Astrocyte of the spinal cord (primary cell): ENCODE measurements around the gene EEFSEC.

Source experiments
- DNase-seq: peaks from one replicate; pipeline ENCODE4 v3.0.0; 2011; ENCODE audit warnings: low read depth, low spot score
- H3K4me3 ChIP-seq: 2 replicates; pipeline ENCODE4 v1.5.1; 2011; ENCODE audit warnings: low read depth, mild to moderate bottlenecking, low read length, moderate library complexity
- CTCF ChIP-seq: IDR thresholded peaks from 2 replicates; pipeline ENCODE4 v1.5.1; 2012; ENCODE audit warnings: low read depth, mild to moderate bottlenecking, low read length, inconsistent platforms
- in situ Hi-C: cut with HindIII; loops from 2 replicates; pipeline ENCODE4 v1.10.0; 2017; ENCODE audit warnings: low sequenced_read_pairs

EEFSEC gene

GRCh38 chr3:128247666-128248409 is 94.6 kb downstream of the EEFSEC start:
- no peak for DNase-seq
- H3K4me3 ChIP-seq, result no peak overlapping the region
- no peak for TF ChIP-seq CTCF
- in situ Hi-C loops, result no loop called here

- no peak for DNase-seq
- in situ Hi-C loops, result no loop called here
- H3K4me3 ChIP-seq, result no peak overlapping the region
- no peak for TF ChIP-seq CTCF
Observed at GRCh38 chr3:128252083-128252482, 98.8 kb downstream of the EEFSEC start.

GRCh38 chr3:128253150-128253549 is 99.9 kb downstream of the EEFSEC start:
- in situ Hi-C loops, result no loop called here
- no peak for DNase-seq

GRCh38 chr3:128254066-128254590 is 100.8 kb downstream of the EEFSEC start:
- DNase-seq, result no peak
- no peak for TF ChIP-seq CTCF
- H3K4me3 ChIP-seq, result no peak overlapping the region
- in situ Hi-C loops, result no loop called here

More at GRCh38 chr3:128253150-128253549, 99.9 kb downstream of the EEFSEC start:
- no peak for TF ChIP-seq CTCF
- no peak overlapping the region for H3K4me3 ChIP-seq

GRCh38 chr3:128254967-128255366 is 101.7 kb downstream of the EEFSEC start:
- in situ Hi-C loops, result no loop called here
- H3K4me3 ChIP-seq, result no peak overlapping the region
- TF ChIP-seq CTCF, result no peak
- DNase-seq, result no peak

- no peak for TF ChIP-seq CTCF
- DNase-seq, result no peak
- H3K4me3 ChIP-seq, result no peak overlapping the region
- in situ Hi-C loops, result no loop called here
Observed at GRCh38 chr3:128256131-128256530, 102.8 kb downstream of the EEFSEC start.
